OCI-LY3 (cell line): Measurements from ENCODE around the gene FLOT2.

Experiments used
- H2AFZ ChIP-seq: fragments of 200-600, 300-600 bp; shearing (Covaris generic); 2 replicates; pipeline ENCODE4 v1.6.0; 2014; ENCODE audit warnings: antibody characterized with exemption, low read depth, low read length
- H3K27ac ChIP-seq: fragments of 200-600, 300-600 bp; sonication (generic); 2 replicates; pipeline ENCODE4 v1.5.1; 2014; ENCODE audit warnings: mild to moderate bottlenecking, low read length, moderate library complexity, mixed read lengths
- H3K27me3 ChIP-seq: fragments of 200-600, 300-600 bp; sonication (generic); 2 replicates; pipeline ENCODE4 v1.6.1; 2014; ENCODE audit warnings: low read depth, low read length, mixed read lengths
- H3K36me3 ChIP-seq: fragments of 200-600, 300-600 bp; sonication (generic); replicated peaks from 2 replicates; pipeline ENCODE3; 2014; ENCODE audit warnings: low read depth, low read length, mixed read lengths
- H3K4me1 ChIP-seq: fragments of 300-600, 200-600 bp; sonication (generic); 2 replicates; pipeline ENCODE4 v1.6.1; 2014; ENCODE audit warnings: low read length, mixed read lengths
- H3K4me2 ChIP-seq: fragments of 200-600, 300-600 bp; sonication (generic); 2 replicates; pipeline ENCODE4 v1.6.1; 2014; ENCODE audit warnings: low read length, mixed read lengths
- H3K4me3 ChIP-seq: fragments of 300-600, 200-600 bp; sonication (generic); 2 replicates; pipeline ENCODE4 v1.5.1; 2014; ENCODE audit warnings: antibody characterized with exemption, mild to moderate bottlenecking, low read length, moderate library complexity
- H3K79me2 ChIP-seq: fragments of 300-600, 200-600 bp; shearing (Covaris generic); 2 replicates; pipeline ENCODE4 v1.6.1; 2014; ENCODE audit warnings: mild to moderate bottlenecking, low read length, mixed read lengths
- H3K9ac ChIP-seq: fragments of 300-600, 200-600 bp; shearing (Covaris generic); 2 replicates; pipeline ENCODE4 v1.6.0; 2014; ENCODE audit warnings: mild to moderate bottlenecking, low read length, moderate library complexity
- H3K9me3 ChIP-seq: fragments of 200-600, 300-600 bp; shearing (Covaris generic); 2 replicates; pipeline ENCODE4 v1.6.1; 2014; ENCODE audit warnings: low read length, mixed read lengths; ENCODE audit not compliant: insufficient read depth
- H4K20me1 ChIP-seq: fragments of 200-600, 300-600 bp; sonication (generic); 2 replicates; pipeline ENCODE4 v1.6.1; 2016; ENCODE audit warnings: low read length, mixed read lengths; ENCODE audit not compliant: insufficient read depth
- CTCF ChIP-seq: fragments of 200-600, 300-600 bp; sonication (generic); IDR thresholded peaks from 2 replicates; pipeline ENCODE4 v1.5.1; 2014; ENCODE audit warnings: antibody characterized with exemption, low read length, low read depth
- EZH2phosphoT487 ChIP-seq: fragments of 200-600 bp; shearing (Covaris generic); IDR thresholded peaks from 2 replicates; pipeline ENCODE4 v1.6.1; 2018; ENCODE audit warnings: antibody characterized with exemption, mixed run types, low read depth

FLOT2 gene

GRCh38 chr17:28889996-28890395 lies 7.5 kb downstream of the FLOT2 start:
- Histone ChIP-seq H3K4me1 (peaks cover 77% of the 10 kb centered on the region), H3K9me3 (no peaks in the 10 kb centered on the region)

DNA sequence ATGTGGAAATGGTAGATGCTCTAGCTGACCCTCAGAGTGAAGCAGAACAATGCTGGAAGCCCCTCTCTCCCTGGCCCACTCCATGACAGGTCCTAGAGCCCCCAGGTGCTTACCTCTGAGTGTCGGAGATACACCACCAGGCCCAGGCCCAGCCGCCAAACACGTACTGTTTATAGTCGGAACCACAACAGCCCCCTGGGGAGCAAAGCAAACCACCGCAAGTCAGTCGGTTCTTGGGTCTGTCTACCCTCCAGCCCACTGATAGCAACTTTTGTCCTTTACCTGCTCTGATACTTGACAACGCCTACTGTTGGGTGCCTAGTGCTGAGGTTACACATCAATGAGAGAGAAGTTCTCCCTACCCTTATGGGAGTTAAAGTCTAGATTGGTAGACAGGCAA lies 8.7 kb downstream of the FLOT2 start:
- Histone ChIP-seq H3K27ac (peak overlapping the region; percentile 51), H2AFZ (no peak overlapping the region), H3K36me3 (peaks cover 13% of the 10 kb centered on the region), H3K27me3 (no peaks in the 10 kb centered on the region), H3K4me2 (peak overlapping the region; percentile 85), H3K4me3 (peak overlapping the region; percentile 65), H3K4me1 (peaks cover 66% of the 10 kb centered on the region), H4K20me1 (no peaks in the 10 kb centered on the region), H3K9ac (peak overlapping the region; percentile 33; the same call in 1 of the 2 replicates), H3K79me2 (peaks cover 9% of the 10 kb centered on the region), H3K9me3 (no peaks in the 10 kb centered on the region)
- no peak for TF ChIP-seq EZH2phosphoT487
- no peak for TF ChIP-seq CTCF

More at GRCh38 chr17:28889996-28890395, 7.5 kb downstream of the FLOT2 start:
- Histone ChIP-seq H3K79me2 (peaks cover 13% of the 10 kb centered on the region), H3K4me3 (no peak overlapping the region), H4K20me1 (no peaks in the 10 kb centered on the region), H3K36me3 (peaks cover 11% of the 10 kb centered on the region), H3K27ac (peak overlapping the region; percentile 2; the same call in 1 of the 2 replicates), H3K9ac (no peak overlapping the region), H3K4me2 (no peak overlapping the region), H3K27me3 (no peaks in the 10 kb centered on the region), H2AFZ (no peak overlapping the region)
- no peak for TF ChIP-seq EZH2phosphoT487
- TF ChIP-seq CTCF = no peak

DNA sequence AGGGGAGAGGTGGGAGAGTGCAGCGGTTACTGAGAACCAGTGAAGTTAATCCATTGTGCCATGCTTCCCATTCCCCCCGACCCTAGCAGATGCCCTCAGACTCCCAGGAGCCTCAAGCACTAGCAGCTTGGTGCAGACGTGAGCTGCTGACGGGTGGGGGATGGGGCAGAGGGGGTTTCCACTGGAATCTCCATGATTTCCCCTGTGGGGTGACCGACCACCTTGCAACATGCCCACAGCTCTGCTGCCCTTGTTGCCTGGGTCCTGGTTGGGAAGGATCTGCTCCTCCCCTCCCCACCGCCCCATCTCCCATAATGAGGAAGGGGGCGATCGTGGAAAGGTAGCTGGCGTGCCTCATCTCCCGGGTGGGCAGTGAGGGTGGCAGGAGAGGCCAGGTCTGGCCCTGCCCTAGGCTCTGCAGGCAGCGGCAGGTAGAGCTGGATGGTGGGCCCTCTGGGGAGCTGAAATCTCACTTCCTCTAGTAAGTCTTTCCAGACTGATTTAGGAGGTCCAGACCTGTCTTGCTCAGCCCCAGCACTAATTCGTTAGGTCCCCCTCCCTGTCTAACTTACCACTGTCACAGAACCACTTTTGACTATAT lies 9.6 kb downstream of the FLOT2 start:
- Histone ChIP-seq H3K27ac (peak overlapping the region; percentile 51), H3K4me3 (peak overlapping the region; percentile 65)

DNA sequence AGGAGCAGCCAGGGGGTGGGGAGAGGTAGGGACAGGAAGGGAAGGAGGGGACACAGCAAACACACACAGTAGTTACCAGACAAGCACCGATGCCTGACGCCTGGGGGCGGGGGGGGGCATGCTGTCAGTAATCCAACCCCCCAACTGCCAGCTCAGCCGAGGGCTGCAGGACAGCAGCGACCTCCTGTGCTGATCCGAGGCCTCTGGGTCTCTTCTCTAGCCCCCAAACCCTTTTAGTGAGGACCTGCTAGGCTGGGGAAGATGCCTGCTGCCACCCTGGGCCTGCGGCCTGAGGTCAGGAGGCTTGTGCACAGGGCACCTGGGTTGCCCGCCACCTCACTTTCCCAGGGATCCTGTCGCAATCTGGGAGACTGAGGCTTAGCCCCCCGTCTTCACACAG lies 11.6 kb downstream of the FLOT2 start:
- peaks cover 39% of the 10 kb centered on the region for H3K4me1 ChIP-seq
- no peak overlapping the region for H2AFZ ChIP-seq
- H3K4me3 ChIP-seq = no peak overlapping the region
- no peaks in the 10 kb centered on the region for H3K79me2 ChIP-seq
- no peak overlapping the region for H3K9ac ChIP-seq
- no peak overlapping the region for H3K4me2 ChIP-seq
- H3K27ac ChIP-seq = no peak overlapping the region
- no peak for TF ChIP-seq CTCF
- TF ChIP-seq EZH2phosphoT487 = no peak
- H4K20me1 ChIP-seq = no peaks in the 10 kb centered on the region
- H3K36me3 ChIP-seq = peaks cover 21% of the 10 kb centered on the region
- no peaks in the 10 kb centered on the region for H3K27me3 ChIP-seq
- no peaks in the 10 kb centered on the region for H3K9me3 ChIP-seq

More for the DNA sequence above, 9.6 kb downstream of the FLOT2 start:
- Histone ChIP-seq H3K79me2 (peaks cover 6% of the 10 kb centered on the region), H3K4me2 (peak overlapping the region; percentile 85), H3K27me3 (no peaks in the 10 kb centered on the region), H3K4me1 (peaks cover 59% of the 10 kb centered on the region), H4K20me1 (no peaks in the 10 kb centered on the region), H3K36me3 (peaks cover 13% of the 10 kb centered on the region), H3K9ac (peak overlapping the region; percentile 55; the same call in 1 of the 2 replicates), H2AFZ (no peak overlapping the region), H3K9me3 (no peaks in the 10 kb centered on the region)
- no peak for TF ChIP-seq CTCF
- no peak for TF ChIP-seq EZH2phosphoT487
